NCI-H460 (cell line): ENCODE data around the gene MUC6. TPM values are rescaled to one million over a fixed set of nuclear protein-coding genes. Genes with fewer than 3 reads are reported as not detected.

Experiments
- DNase-seq: peaks from one replicate; pipeline ENCODE4 v3.0.0-alpha.2; 2016; ENCODE audit warnings: low read depth; ENCODE audit errors: extremely low read depth
- total RNA-seq: library from RNA; depleted of rRNA; stranded (reverse); fragments of >200 nt; shearing (Covaris generic); gene quantifications from 2 replicates; pipeline ENCODE4 v1.2.3, GENCODE V29; 2014

Gene MUC6
- total RNA-seq, 1 experiment from 2014 or later, result not detected

GRCh38 chr11:1039481-1040427 lies 3.2 kb upstream of the MUC6 start:
- DNase-seq, result no peak

DNA sequence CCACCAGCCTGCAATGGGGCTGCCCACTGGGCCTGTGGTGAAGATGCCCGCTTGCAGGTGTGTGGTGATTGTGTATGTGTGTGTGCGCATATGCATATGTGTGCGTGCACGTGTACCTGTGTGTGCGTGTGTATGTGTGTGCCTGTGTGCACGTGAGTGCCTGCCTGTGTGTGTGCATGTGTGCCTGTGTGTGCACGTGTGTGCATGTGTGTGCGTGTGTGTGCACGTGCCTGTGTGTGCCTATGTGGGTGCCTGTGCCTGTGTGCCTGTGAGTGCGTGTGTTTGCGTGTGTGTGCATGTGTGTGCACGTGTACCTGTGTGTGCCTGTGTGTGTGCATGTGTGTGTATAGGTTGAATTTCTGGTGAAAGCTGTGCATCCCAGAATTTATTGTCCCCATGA lies 2.4 kb upstream of the MUC6 start:
- DNase-seq, result no peak

DNA sequence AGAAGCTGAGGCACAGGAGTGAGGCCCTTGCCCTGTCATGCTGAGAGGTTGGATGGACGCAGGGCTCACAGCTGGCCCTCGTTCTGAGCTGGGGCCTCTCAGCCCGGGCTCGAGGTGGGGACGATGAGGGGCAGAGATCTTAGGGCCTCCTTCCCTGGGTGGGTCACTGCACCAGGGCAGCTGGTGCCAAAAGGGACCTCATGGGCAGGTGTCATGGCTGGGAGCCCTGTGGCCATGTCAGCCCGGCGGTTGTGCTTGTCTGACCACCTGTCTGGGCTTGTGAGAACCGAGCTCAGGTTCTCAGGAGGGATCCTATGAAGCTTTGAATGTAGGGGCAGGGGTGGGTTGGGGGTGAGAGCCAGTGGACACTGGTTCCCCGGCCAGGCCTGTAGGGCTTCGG lies 1.8 kb upstream of the MUC6 start:
- no peak for DNase-seq

DNA sequence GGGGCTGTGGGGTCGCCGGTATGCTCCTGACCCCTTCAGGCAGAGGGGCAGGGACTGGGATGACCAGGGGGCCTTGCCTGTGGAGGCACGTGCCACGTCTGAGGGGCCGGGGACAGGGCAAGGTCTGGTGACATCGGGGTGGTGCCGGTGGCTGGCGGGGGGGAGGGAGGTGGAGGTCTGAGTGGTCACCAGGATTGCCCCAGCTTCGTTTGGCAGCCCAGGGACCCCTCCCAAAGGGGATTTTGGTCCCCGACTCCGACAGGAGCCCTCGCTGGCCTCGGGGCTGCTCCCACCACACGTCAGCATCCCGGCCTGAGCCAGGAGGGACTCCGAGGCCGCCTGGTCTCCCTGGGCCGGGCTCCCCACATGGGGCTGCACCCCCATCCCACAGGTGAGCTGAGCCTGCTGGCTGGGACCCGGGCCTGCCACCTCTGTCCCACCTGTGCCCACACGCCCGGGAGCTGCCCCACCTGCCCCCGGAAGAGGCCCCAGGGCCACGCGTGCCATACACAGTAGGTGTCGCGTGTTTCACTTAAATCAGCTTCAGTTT lies 1.1 kb upstream of the MUC6 start:
- no peak for DNase-seq

GRCh38 chr11:1036931-1037330 lies 413 bp upstream of the MUC6 start:
- DNase-seq, result no peak

- DNase-seq, result no peak
Measured at GRCh38 chr11:1035577-1036283, 788 bp downstream of the MUC6 start.

DNA sequence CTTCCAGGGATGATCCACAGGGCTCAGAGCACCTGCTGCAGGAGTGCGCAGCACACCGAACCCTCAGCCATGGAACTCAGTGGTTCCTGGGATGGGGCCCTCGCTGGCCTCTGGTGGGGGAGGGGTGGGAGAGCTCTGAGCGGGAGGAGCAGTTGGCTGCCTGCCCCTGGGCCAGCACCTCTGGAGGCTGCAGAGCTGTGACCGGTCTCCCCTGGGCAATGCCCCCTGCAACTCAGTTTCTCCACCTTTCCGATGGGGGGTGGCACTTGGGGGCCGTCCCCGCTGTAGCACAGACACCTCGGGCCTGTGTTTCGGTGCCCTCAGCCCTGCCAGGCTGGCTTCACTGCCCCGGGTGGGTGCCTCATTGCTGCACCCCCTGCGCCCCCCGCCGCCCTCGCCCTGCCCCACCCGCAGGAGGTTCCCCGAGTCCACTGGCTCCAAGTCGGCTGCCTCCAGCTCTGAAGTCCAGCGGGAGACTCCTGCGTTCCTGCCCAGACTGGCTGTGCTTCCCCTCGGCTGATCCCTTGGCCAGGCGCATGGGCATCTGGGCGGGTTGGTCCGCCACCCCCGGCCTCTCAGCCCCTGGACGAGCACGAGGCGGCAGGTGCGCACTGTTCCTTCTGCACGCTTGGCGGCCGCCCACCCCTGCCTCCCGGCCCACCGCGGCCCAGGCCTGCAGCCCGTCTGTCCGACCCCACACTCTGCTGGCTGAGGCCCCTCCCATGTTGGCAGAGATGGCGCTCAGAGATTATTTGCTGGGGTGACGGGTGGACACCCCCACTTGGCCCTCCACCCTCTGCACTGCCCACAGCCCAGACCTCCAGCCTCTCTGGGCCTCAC lies 1.8 kb downstream of the MUC6 start:
- DNase-seq, result no peak

- DNase-seq, result no peak
Measured at GRCh38 chr11:1034001-1034400, 2.5 kb downstream of the MUC6 start.

DNA sequence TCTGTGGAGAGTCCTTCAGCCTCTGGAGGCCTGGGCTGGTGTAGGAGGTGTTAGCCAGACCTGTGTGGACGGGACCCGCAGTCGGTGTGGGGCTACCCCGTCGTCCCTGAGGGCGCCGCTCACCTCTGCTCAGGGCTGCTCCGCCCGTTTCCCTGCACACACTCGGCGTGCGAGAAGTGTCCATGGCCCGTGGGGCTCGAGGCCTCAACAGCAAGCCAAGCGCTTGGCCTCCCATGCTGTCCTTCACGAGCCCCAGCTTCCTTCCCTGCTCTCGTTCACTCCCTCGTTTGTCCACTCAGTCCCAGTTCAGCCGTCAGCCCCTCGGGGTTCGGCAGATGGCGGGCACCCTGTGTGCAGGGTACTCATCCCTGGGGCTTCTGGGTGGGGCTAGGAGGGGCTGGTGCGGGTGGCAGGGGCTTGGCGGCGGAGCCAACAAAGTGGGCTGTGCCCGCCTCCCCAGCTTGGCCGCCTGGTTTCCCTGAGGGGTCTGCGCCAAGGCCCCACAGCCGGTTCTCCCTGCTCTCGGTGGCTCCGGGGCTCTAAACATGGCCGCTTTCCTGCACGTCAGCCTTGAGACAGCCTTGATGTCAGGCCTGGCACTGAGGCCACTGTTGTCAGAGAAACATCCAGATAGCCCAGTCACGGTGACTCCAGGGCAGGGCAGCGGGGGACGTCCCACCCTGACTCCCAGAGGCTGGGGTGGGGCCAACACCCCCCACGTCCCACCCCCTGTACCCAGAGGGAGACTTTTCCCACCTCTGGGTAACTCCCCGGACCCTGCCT lies 3.3 kb downstream of the MUC6 start:
- no peak for DNase-seq

- DNase-seq, result no peak
Measured at GRCh38 chr11:1032310-1032891, 4.1 kb downstream of the MUC6 start.

GRCh38 chr11:1031121-1031899 lies 5.2 kb downstream of the MUC6 start:
- DNase-seq, result no peak

GRCh38 chr11:1030556-1030955 lies 6.0 kb downstream of the MUC6 start:
- no peak for DNase-seq

DNA sequence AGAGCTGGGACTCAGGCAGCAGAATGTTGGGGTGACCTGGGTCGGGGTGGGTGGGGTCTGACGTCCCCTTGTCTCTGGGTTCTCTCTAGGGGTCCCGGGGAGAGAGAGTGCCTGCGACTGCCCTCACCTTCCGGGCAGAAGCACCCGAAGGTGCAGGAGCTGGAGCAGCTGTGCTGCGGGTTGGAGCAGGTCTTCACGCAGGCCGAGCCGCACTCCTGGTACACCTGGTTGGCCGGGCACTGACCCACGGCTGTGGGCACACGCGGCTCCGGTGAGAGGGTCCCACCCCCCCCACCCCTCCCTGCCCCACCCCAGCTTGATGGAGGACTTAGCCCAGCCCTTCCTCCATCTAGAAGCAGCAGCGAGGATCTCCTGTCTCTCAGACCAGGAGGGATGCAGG lies 6.4 kb downstream of the MUC6 start:
- DNase-seq, result no peak

DNA sequence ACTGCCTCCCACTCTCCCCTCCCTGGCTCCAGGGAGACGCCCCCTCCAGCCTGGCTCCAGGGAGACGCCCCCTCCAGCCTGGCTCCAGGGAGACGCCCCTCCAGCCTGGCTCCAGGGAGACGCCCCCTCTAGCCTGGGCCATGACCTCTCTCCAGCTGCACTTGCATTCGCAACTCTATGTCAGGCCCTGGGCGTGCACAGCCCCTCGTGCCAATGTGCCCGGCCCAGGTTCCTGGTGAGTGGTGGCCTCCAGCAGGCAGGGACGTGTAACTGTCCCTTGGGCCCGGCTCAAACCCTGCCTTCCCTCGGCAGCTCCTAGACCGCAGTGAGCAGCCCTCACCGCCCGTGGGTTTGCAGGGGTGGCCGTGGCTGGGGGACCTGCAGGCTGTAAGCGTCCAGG lies 6.9 kb downstream of the MUC6 start:
- DNase-seq, result no peak

- no peak for DNase-seq
Measured at GRCh38 chr11:1029051-1029450, 7.5 kb downstream of the MUC6 start.

DNA sequence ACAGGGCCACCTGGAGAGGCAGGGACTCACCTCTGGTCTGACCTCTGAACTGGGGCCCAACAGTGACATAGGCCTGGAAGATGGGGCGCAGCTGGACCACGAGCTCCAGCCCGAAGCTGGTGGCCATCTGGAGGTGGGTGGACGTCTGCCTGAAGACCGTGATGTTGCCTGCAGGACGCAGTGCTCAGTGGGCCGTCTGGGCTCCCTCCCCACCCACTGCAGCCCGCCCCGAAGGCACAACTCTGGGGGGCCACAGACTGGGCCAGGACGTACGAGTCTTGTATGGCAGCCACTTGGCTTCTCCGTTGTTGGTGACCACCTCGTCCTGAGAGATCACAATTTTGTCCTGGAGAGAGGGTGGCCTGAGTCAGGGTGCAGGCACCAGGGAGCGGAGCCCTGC lies 7.9 kb downstream of the MUC6 start:
- DNase-seq, result no peak

- DNase-seq, result no peak
Measured at GRCh38 chr11:1028291-1028540, 8.3 kb downstream of the MUC6 start.

GRCh38 chr11:1027483-1028290 lies 8.8 kb downstream of the MUC6 start:
- DNase-seq, result no peak
